ENCODE data around the gene EXOG. TPM values are rescaled to one million over a fixed set of nuclear protein-coding genes. Genes with fewer than 3 reads are reported as not detected.

The EXOG gene
- total and polyA plus RNA-seq, 2 donors (not counting 1 experiment from before 2014, with no cell fraction given) = 8.8 to 36.8 TPM

GRCh38 chr3:38567498-38567897 lies 71.4 kb downstream of the EXOG start:
- no peak for ATAC-seq (ENCODE audit: low read depth)
- Histone ChIP-seq H3K27me3 (replicated peaks in 1 of 4; ENCODE audit: control extremely low read depth in 1 of 4, control insufficient read depth in 3 of 4, insufficient read depth in 4 of 4, low read length in 3 of 4) (no peaks in the 10 kb centered on the region), H3K4me3 (ENCODE audit: control extremely low read depth in 1 of 5, extremely low read depth in 1 of 5, insufficient read depth in 1 of 5, low read depth in 2 of 5, low read length in 4 of 5) (no peak overlapping the region), H3K4me2 (replicated peaks; ENCODE audit: low read depth, low read length, poor library complexity, severe bottlenecking) (no peak overlapping the region), H4K20me1 (ENCODE audit: control insufficient read depth, insufficient read depth, low read length, poor library complexity, severe bottlenecking) (no peaks in the 10 kb centered on the region), H3K27ac (ENCODE audit: low read length in 2 of 2) (no peak overlapping the region), H3K4me1 (ENCODE audit: control insufficient read depth in 2 of 2, insufficient read depth in 2 of 2, low read length in 2 of 2) (no peaks in the 10 kb centered on the region), H3K36me3 (replicated peaks in 1 of 2; ENCODE audit: control extremely low read depth in 1 of 2, control insufficient read depth in 1 of 2, extremely low read depth in 1 of 2, insufficient read depth in 2 of 2, low read length in 1 of 2) (no peaks in the 10 kb centered on the region), H2AFZ (ENCODE audit: insufficient read depth, low read depth, low read length, poor library complexity, severe bottlenecking) (no peak overlapping the region), H3K9me3 (ENCODE audit: control extremely low read depth in 1 of 3, control insufficient read depth in 2 of 3, insufficient read depth in 1 of 3, low read length in 2 of 3) (no peaks in the 10 kb centered on the region), H3K9ac (ENCODE audit: low read length) (no peak overlapping the region), H3K79me2 (ENCODE audit: control insufficient read depth, insufficient read depth, low read length) (no peaks in the 10 kb centered on the region)
- WGBS (ENCODE audit: insufficient coverage) = 87% methylated on average over 4 of the region's 4 CpGs
- ChIA-PET CTCF (no interaction called here), POLR2A (no interaction called here)
- Mint-ChIP-seq H3K27ac (no peak overlapping the region), H3K9me3 (ENCODE audit: insufficient read depth) (no peaks in the 10 kb centered on the region), H3K27me3 (no peaks in the 10 kb centered on the region), H3K4me1 (no peaks in the 10 kb centered on the region), H3K4me3 (no peak overlapping the region)
- no peak for DNase-seq
- TF ChIP-seq CTCF (IDR thresholded peaks at IDR 0.05) = no peak
- no peak for TF ChIP-seq EZH2 (IDR thresholded peaks at IDR 0.05; ENCODE audit: borderline replicate concordance, insufficient read depth, low read depth, low read length, poor library complexity, severe bottlenecking)
- intact Hi-C loops (cut with micrococcal nuclease) = no loop called here

- H3K4me1 Mint-ChIP-seq = no peaks in the 10 kb centered on the region
Measured at GRCh38 chr3:38573111-38573510, 77.0 kb downstream of the EXOG start.

More at GRCh38 chr3:38573111-38573510, 77.0 kb downstream of the EXOG start:
- Histone ChIP-seq H3K9ac (ENCODE audit: low read length) (no peak overlapping the region), H3K4me3 (ENCODE audit: control extremely low read depth in 1 of 5, extremely low read depth in 1 of 5, insufficient read depth in 1 of 5, low read depth in 2 of 5, low read length in 4 of 5) (no peak overlapping the region), H3K79me2 (ENCODE audit: control insufficient read depth, insufficient read depth, low read length) (no peaks in the 10 kb centered on the region), H3K4me2 (replicated peaks; ENCODE audit: low read depth, low read length, poor library complexity, severe bottlenecking) (no peak overlapping the region), H3K4me1 (ENCODE audit: control insufficient read depth in 2 of 2, insufficient read depth in 2 of 2, low read length in 2 of 2) (no peaks in the 10 kb centered on the region), H4K20me1 (ENCODE audit: control insufficient read depth, insufficient read depth, low read length, poor library complexity, severe bottlenecking) (no peaks in the 10 kb centered on the region), H3K27me3 (replicated peaks in 1 of 4; ENCODE audit: control extremely low read depth in 1 of 4, control insufficient read depth in 3 of 4, insufficient read depth in 4 of 4, low read length in 3 of 4) (no peaks in the 10 kb centered on the region), H3K9me3 (ENCODE audit: control extremely low read depth in 1 of 3, control insufficient read depth in 2 of 3, insufficient read depth in 1 of 3, low read length in 2 of 3) (peaks cover 0 to 11% (median 0%) of the 10 kb centered on the region in 3 donors), H3K36me3 (replicated peaks in 1 of 2; ENCODE audit: control extremely low read depth in 1 of 2, control insufficient read depth in 1 of 2, extremely low read depth in 1 of 2, insufficient read depth in 2 of 2, low read length in 1 of 2) (no peaks in the 10 kb centered on the region), H3K27ac (ENCODE audit: low read length in 2 of 2) (no peak overlapping the region), H2AFZ (ENCODE audit: insufficient read depth, low read depth, low read length, poor library complexity, severe bottlenecking) (no peak overlapping the region)
- TF ChIP-seq CTCF (IDR thresholded peaks at IDR 0.05) (no peak), EZH2 (IDR thresholded peaks at IDR 0.05; ENCODE audit: borderline replicate concordance, insufficient read depth, low read depth, low read length, poor library complexity, severe bottlenecking) (no peak)
- H3K27me3 Mint-ChIP-seq = peaks cover 3% of the 10 kb centered on the region
- ChIA-PET CTCF (no interaction called here), POLR2A (no interaction called here)
- intact Hi-C loops (cut with micrococcal nuclease) = no loop called here
- no peak for ATAC-seq (ENCODE audit: low read depth)
- H3K27ac Mint-ChIP-seq = no peak overlapping the region
- H3K9me3 Mint-ChIP-seq (ENCODE audit: insufficient read depth) = no peaks in the 10 kb centered on the region
- WGBS (ENCODE audit: insufficient coverage) = no CpG with 5 or more reads among the region's 3 CpGs
- no peak for DNase-seq
- no peak overlapping the region for H3K4me3 Mint-ChIP-seq

Measured in B cell (primary cell).